ENCODE measurements around the gene PCSK6.
"Not testable (repeated sequence)": the region's sequence is repeated elsewhere in the genome, so short reads cannot be mapped to it uniquely, and the experiment has no call there.

PCSK6 gene

DNA sequence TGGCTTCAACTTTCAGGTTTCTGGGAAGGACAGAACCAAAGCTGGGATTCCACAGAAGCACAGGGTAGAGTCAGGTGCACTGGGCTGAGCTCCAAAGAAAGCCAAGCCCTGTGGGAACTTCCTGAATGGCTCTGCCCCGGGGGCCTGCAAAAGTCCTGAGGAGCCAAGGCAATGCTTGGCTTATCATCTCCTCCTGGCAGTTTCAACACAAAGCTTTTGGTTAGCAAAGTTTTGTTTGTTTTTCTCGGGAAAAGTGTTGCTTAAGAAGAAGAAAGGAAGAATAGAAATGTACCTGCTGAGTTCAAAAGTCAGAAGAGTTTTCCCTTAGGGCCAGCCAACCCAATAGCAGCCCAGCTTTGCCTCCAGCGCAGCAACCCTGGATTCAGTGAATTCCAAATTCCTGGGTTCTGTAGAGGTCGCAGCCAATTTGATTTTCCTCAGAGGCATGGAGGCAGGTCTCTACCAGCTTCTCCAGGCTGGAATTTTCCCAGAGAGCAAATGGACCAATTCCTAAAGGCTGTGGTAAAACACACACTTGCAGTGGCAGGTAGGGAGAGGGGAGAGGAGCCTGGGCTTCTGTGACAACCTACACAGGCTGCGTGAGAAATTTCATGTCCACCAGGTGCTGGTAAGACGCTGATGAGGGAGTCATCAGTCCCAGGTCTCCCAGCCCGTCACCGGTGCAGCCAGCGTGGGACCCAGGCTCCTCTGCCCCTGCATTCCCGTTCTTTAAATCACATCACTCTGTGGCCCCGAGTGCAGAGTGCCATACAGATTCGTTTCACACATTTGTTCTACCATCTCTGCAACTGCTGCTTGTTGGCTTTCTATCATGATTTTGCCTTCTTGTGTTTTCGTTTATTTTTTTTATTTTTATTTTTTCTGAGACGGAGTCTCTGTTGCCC lies 140.2 kb downstream of the PCSK6 start:
- no peak for DNase-seq

DNA sequence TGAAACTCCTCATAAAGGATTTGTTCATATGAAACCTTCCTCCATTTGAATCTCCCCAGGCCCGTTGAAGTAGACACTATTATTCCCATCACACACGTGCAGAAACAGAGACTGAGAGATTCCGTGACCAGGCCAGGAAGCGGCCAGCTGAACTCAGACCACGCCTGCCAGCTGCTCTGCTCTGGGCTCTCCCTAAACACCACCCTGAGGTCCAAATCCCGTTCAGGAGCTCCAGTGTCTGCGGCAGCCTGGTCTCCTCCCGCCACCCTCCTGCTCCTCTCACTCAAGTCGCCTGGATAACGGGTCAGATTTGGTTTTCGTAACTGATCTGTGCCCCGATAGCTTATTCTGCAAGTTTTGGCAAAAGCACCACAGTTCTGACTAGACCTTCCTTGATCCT lies 140.9 kb downstream of the PCSK6 start:
- DNase-seq: no peak

DNA sequence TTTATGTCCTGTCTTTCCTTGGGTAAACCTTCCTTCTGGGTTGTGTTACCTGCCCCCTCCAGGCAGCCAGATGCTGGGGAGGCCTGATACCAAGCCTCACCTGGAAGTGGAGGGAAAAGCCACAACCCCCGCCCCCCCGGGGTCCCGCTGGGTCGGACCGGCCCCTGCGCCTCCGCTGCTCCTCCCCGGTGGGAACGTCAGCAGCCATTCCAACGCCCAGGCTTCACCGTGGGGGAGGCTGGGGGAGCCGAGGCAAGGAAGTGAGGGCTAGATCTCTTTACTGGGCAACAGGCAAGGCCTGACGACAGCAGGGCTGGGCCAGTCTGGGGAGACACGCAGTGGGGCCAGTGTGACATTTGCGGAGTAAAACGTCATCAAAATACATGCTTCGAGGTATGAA lies 141.5 kb downstream of the PCSK6 start:
- DNase-seq: no peak

DNA sequence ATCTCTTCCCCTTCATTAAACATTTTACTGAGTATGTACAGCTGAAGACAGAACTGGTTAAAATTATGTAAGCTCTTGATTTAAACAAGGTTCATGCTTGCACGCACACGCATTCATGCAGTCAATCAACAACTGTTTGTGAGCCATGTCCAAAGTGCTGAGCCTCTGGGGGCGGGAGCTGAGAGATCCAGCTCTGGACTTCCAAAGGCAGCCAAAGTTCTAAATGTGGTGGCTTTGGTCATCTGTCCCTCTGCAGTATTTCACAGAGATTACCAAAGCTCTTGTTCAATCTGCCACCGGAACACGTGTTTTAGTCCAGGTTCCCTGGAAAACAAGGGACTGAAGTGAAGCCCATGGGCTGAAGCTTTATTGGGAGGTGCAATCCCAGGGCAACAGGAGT lies 142.1 kb downstream of the PCSK6 start:
- DNase-seq: no peak

DNA sequence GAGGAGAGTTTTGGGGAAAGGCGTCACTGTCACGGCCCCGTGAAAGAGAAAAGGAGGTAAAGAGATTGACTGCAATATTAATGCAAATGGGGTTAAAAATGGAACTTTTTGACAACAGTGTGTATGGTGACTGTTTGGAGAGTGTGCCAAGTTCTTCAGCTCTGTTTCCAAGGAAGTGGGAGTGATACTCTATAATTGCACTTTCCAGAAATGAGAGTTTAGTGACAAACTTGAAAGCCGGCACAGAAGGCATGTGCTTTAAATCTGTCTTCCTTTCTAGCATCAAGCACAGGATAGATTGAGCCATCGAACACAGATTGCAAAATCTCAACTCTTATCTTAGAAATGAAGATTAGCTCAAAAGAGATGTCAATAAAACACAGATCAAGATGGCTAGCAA lies 142.6 kb downstream of the PCSK6 start:
- no peak for DNase-seq

DNA sequence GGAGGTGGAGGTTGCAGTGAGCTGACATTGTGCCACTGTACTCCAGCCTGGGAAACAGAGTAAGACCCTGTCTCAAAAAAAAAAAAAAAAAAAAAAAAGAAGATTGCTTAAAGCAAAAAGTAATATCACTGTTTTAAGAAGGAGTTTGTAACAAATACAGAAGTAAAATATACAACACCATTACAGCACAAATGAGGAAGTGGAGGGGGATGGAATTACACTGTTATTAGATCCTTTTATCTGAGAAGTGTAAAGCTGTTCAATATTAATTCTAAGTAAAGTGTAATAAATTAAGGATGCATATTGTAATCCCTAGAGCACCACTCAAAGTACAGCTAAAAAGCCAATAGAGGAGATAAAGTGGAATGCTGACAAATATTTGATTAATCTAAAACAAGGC lies 147.5 kb downstream of the PCSK6 start:
- no peak for DNase-seq

DNA sequence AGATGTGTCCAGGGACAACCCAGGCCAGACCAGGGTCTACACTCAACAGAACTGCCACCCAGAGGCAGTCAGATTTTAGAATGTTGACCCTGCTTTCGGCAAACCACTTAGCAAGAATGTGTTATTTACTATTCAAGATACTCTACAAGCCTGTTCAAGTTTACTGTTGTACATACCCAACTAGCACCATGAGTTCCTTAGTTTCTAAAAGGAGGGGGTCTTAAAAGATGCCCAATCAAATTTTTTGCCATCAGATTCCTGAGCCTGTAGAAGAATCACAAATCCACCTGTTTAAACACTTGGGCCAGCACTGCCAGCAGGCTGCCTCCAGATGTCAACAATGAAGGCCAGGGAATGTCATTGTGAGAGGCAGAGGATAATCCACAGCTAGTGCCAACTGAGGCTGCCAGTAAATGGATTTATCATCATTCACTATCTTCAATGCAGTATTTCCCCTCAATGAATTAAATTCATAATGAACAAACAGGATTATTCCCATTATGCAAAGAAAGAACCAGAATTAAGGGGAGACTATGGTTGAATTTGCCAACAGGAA lies 150.9 kb downstream of the PCSK6 start:
- no peak for DNase-seq

DNA sequence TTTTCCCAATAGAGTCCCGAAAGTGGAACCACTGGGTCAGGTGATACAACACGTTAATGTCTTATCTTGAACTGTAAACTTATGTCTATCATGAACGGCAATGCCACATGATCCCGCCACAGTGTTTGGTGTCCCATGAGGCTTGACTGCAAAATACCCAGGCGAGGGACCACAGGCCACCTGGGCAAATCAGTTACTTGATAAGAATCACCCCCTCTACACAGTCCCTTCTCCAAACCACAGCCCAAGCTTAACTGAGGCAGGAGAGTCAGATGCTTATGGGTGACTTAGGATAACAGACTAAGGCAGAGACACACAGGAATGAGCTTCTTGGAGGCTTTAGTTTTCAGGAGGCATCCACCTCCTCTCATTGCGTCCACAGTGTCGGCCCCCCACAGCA lies 151.5 kb downstream of the PCSK6 start:
- no peak for DNase-seq

DNA sequence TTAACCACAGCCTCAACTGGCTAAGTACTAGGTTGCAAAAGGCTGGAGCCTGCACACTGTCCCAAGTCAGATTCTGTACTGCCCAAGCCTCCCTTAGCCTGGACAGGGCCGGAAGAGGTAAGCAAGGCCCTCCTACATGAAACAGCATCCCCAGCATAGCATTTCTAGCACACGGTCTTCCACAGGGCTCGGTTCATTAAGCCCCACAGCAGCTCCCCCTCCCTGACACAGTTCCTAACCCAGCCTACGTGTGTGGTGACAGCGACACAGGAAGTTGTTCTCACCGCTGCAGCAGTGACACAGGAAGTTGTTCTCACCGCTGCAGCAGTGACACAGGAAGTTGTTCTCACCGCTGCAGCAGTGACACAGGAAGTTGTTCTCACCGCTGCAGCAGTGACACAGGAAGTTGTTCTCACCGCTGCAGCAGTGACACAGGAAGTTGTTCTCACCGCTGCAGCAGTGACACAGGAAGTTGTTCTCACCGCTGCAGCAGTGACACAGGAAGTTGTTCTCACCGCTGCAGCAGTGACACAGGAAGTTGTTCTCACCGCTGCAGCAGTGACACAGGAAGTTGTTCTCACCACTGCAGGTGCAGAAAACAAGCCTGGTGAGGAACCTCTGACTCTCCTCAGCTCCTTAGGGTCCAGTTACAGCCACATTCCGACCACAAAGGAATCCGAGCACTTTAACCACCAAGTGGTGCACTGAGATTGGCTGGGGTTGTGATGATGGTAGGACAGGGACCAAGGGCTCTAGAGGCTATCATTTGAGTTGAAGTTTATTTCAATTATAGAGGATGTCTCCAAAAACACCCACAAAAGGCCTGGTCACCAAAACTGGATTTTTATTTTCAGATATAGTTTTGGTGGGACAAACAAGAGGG lies 155.4 kb downstream of the PCSK6 start:
- DNase-seq: not testable (repeated sequence)

DNA sequence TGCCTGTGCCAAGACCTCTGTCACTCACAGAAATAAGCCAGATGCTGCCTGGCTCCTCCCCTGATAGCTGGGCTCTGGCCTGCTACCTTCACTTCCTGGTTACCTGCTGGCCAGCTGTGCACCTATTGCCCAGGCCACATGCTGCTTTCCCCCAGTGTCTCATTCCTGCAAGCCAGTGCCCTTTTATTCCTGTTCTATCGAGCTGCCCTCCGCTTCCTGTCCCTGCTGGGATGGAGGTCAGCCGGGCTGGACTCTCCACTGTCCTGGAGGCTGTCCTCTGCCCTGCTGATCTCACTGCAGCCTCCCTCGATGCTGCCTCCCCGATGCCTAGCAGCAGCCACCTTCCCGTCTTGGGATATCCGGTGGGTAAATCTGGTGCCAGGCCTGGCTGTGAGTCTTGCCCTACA lies 157.4 kb downstream of the PCSK6 start:
- no peak for DNase-seq

DNA sequence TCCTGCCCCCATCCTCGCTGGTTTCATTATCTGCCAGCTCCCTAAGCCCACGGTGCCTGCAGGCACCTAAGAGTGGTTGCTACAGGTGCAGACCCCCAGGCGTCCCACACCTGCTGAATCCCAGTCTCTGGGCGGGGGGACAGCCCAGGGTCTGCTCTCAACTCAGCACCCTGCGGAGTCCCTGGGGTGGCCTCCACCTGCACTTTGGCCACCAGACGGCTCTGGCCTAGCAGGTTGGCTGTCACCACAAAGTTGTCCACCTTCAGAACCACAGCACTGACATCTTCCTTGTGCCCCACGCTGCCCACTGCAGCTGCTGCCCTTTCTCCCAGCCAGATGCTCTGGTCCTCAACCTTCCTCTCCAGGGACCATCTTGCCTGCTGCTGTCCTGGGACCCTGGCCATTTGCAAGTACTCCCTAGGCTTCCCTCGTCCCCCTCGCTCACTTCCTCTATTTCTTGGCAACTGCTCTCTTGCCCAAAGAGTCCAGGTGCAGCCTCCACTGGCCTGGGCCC lies 159.6 kb downstream of the PCSK6 start:
- DNase-seq: no peak

DNA sequence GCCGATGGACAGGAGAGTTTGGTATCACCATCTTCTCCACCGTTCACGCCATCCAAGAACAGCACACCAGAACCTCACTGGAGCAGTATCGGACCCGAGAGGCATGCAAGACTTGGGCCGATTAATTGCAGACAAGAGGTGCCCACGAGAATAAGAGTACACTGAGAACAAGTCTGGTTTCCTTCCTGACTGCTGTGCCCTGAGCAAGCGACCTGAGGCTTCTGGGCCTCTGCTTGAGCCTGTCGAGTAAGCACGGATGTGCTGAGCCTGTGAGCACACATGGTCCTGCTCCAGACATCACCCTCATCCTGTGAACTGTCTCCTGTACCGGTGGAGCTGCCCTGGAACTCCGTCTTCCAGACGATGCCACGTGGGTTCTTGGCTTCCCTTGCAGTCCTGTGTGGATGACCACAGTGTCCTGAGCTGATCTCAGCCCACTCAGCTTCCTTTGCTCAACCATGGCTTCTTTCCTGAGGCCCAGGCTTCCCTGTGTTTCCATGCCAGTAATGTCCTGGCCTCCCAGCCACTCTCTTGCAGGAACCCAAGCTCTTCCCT lies 160.1 kb downstream of the PCSK6 start:
- no peak for DNase-seq

DNA sequence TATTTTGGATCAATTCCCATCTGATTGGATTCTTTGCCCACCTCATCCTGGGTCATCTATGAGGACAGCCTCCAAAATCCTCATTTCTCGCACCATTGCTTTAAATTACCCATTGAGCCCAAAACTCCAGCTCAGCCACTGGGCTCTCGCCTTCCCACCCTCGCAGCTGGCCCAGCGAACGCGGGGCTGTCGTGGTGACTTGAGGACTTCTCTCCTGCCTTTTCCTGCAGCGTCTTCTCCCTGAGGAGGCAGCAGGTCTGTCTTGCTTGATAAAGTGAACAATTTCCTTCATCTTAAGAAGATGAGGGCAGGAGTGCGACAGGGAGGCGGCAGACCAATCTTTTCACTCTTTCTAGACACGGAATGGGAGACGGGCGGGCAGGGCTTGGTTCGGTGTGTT lies 161.5 kb downstream of the PCSK6 start:
- no peak for DNase-seq

DNA sequence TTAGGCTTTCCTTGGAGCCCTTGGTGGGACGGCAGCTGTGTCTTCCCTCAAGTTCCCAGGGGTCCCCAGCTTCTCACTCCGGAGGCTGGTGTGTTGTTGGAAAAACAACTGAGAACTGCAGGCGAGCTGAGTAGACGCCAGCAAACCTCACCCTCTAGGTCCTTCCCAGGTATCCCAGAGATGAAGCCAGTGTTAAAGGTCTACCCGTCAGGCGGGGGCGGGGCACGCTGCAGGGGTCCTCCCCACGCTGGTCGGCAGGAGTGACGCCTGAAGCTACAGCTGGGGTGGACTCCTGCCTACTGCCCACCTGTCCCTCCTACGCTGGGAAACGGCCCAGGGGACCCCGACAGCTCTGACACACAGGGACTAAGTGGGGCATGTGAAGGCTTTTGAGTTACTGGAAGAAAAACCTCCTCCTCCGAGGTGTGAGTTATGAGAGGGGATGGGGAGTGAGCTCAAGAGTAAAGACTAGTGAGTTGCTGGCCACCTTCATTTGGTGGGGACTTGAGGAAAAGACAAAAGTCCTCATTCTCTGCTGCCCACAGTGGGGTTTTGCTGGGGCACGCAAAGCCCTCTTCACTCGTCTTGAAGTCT lies 162.3 kb downstream of the PCSK6 start:
- no peak for DNase-seq

DNA sequence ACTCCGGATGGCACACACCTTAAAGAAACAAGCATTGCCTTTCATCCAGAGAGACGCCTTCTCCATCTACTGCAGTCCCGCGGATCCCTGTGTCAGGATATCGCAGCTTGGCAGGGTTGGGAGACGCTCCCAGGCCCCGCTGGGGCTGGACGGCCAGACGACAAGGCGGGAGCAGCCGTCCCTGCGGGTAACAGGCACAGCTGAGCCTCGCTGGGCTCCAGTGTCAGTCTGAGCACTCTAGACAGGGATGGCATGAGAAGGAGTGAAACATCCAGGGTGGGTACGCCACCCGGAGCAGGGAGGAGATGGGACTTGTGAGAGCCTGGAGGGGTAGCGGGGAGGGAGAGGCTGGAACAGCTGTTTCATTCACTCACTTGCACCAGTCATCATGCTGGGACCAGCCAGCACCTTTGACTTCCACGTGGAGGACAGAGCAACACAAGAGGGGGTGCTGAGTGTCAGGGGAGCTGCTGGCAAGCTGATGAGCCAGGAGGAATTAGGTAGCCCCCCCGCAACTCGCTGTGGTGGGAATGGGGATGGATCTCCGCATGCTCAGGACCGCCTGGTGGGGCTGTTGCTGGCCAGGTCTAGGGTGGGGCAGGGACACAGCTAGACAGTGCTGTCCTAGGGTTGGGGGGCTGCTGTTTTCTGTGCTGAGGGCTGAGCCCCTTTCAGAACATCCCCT lies 162.9 kb downstream of the PCSK6 start:
- no peak for DNase-seq

DNA sequence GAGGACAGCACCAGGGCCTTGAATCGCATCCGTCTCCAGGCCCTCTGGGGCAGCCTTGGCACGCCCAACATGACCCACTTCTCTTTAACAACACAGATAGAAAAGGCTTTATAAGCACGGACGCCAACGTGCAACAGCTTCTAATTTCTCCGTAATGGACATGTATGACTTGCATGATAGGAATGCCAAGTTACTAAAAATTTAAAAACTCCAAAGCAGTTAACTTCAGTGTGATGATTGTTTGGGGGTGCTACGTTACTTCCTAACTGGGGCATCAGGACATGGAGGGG lies 163.5 kb downstream of the PCSK6 start:
- DNase-seq: no peak

DNA sequence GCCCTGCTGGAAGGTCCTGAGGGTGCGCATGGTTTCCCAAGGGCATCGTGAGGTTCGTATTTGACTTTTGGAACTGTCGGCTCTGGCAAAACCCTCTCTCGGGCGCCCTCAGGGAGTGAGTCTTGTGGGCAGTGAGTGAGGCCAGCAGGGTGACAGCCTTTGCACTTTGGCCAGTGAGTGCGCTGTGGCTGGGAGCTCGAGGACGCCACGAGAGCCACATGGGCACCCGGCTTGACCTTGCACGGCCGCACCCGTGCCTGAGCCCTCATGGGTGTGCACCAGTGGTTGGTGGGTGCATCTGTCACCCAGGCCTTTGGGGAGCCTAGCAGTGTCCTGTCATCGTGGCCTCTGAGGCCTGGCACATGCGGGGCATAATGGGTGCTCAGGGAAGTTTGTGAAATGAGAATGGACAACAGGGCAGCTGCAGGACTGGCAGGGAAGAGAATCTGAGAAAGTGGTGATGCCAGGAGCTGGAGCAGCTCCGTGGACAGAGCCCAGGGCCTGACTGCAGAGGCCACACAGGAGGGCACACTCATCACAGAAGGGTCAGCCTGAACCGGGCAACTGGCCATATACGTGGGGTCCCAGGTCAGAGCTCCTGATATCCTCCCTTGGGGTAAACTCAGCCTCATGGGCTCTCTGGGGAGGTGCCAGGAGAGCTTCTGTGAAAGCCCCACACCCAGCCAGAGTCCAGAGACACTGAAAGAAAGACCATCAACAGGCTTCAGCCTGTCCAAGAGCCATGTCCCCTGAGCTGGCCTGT lies 164.1 kb downstream of the PCSK6 start:
- DNase-seq: no peak

DNA sequence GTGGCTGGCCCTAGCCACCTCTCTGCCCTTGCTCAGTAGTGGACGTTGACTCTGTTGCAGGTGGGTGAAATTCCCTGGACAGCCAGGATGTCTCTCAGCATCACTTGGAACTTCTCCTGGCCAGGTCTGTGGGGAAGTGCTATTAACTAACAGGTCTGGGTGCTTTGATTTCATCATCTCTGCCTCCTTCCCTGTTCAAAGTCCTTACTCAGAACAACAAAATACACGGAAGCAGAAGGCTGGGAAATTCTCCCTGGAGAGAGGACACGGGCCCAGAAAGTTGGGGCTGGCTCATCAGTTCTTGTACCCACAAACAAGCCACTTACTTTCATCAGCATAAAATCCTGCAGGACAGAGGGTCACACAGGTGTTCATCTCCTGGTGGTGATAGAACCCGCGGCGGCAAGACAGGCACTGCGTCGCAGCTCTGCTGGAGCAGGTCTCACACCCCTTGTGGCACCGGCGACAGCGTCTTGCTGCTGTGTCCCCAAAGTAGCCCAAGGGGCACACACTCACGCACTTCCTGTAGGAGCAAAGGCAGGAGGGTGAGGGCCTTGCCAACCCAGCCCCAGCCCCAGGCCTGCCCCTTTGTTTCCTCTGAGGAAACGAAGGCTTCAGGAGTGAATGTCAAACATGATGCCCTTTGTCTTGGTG lies 164.9 kb downstream of the PCSK6 start:
- no peak for DNase-seq

DNA sequence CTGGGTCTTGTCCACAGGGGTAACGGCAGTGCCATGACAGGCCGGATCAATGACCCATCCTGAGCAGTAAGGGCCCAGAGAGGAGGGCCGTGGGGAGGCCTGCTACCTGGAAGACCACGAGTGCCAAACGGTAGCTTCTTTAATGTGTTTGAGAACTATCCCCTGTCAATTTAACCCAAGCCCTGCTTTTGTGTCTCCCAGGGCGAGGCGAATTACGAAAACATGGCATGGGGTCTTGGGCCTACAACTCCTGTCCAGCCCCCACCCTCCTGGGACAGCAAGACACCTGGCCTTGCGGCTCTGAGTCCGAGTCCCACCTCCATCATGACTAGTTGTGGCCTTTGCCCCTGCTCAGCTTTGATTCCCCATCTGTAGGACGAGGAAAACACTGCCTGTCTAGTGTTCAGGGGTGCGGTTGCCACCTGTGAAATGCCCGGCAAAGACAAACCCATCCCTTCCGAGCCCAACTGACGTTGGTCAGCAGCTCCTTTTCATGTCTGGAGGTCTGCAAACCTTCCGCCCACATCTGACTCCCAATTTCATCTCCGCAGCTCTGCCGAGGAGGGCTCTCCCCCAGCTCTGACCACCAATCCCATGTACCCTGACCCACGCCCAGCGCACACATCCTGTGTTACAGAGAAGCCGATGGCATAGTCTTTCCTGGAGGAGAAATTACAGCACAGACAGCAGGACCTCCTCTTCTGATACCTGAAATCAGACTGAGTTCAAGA lies 165.5 kb downstream of the PCSK6 start:
- no peak for DNase-seq

DNA sequence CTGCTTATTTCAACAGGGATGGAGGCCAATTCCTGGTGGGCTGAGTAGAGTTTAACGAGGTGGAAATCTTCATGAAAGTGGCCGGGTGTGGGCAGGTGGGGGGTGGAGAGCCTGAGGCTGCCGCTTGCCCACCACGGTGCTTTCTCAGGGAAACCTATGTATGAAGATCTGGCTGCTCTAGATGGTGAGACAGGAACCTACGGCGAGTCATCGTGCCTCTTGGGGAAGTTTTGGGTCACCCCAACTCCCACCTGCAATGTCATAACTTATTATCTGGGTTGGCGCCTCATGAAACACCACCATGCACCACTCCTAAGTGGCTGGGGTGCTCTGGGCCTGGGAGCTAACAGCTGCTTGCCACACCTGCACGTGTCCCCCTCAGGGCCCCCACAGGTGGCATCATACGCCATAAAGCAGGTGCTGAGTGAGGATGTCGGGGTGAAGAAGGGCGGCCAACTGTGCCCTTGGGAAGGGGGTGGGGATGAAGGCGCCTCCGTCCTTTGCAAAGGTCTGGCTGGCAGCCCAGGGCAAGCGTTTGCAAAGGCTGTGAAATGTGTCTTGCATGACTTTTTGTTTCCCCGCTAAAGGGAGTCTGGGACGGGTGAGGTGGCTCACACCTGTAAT lies 166.5 kb downstream of the PCSK6 start:
- no peak for DNase-seq
